Measurements from ENCODE around the gene PLEKHG4B.

GRCh38 chr5:154826-155225 is 62.9 kb downstream of the PLEKHG4B start:
- TF ChIP-seq CTCF (IDR thresholded peaks at IDR 0.05; ENCODE audit: borderline replicate concordance, extremely low read depth, low read length, poor library complexity, severe bottlenecking) = no peak
- no peak for TF ChIP-seq EZH2 (IDR thresholded peaks at IDR 0.05; ENCODE audit: borderline replicate concordance, low read depth, low read length, severe bottlenecking)
